MM.1S (cell line): Measurements from ENCODE around the gene ST7.

Source experiments
- EZH2 ChIP-seq: fragments of 300-600 bp; sonication (generic); optimal IDR thresholded peaks from 2 replicates; pipeline ENCODE3; 2017; ENCODE audit warnings: low read depth, mild to moderate bottlenecking, antibody characterized with exemption, low read length, mixed read lengths
- EZH2phosphoT487 ChIP-seq: fragments of 300-600 bp; sonication (generic); IDR thresholded peaks from 2 replicates; pipeline ENCODE4 v1.6.1; 2018; ENCODE audit warnings: antibody characterized with exemption, low read length
- TF ChIP-seq, protein P1 (sequence below): fragments of 300-600 bp; sonication (generic); IDR thresholded peaks from 2 replicates; pipeline ENCODE4 v1.5.1; 2016; ENCODE audit warnings: antibody characterized with exemption, low read length, mixed read lengths

DNA sequence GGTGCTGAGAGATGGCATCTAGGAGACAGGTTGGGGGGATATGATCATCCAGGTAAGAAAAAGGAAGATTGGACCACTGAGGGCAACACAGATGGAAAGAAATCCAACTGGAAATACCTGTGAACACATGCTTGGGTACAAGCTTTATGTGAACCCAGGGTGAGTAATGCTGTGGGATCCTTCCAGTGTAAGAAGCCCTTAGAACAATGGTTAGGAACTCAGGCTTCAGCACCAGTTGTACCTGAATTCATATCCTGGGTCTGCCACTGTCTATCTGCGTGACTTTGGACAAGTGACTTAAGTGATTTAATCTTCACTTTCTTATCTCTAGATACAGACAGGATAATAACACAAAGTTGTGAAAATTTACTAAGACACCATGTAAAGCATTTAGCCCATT lies 131.0 kb downstream of the ST7 start:
- TF ChIP-seq, protein P1, sequence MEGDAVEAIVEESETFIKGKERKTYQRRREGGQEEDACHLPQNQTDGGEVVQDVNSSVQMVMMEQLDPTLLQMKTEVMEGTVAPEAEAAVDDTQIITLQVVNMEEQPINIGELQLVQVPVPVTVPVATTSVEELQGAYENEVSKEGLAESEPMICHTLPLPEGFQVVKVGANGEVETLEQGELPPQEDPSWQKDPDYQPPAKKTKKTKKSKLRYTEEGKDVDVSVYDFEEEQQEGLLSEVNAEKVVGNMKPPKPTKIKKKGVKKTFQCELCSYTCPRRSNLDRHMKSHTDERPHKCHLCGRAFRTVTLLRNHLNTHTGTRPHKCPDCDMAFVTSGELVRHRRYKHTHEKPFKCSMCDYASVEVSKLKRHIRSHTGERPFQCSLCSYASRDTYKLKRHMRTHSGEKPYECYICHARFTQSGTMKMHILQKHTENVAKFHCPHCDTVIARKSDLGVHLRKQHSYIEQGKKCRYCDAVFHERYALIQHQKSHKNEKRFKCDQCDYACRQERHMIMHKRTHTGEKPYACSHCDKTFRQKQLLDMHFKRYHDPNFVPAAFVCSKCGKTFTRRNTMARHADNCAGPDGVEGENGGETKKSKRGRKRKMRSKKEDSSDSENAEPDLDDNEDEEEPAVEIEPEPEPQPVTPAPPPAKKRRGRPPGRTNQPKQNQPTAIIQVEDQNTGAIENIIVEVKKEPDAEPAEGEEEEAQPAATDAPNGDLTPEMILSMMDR: no peak
- TF ChIP-seq EZH2 (no peak), EZH2phosphoT487 (no peak)
